SK-N-DZ (cell line): ENCODE results near the gene NPTXR.

Experiments used
- DNase-seq: peaks from one replicate; pipeline ENCODE4 v3.0.0-alpha.2; 2015; ENCODE audit warnings: low spot score

The NPTXR gene

GRCh38 chr22:38773363-38773946, 70.4 kb downstream of the NPTXR start:
- no peak for DNase-seq

GRCh38 chr22:38772623-38772873, 71.3 kb downstream of the NPTXR start:
- no peak for DNase-seq

GRCh38 chr22:38770257-38770949, 73.4 kb downstream of the NPTXR start:
- DNase-seq = no peak
